Measurements from ENCODE around the gene PROB1. TPM values are rescaled to one million over a fixed set of nuclear protein-coding genes. Genes with fewer than 3 reads are reported as not detected.
A peak's percentile ranks its signal among the peaks of the same experiment; 100 is the strongest.

The PROB1 gene
- polyA plus RNA-seq, 1 donor (not counting 4 experiments of a cell fraction or from before 2014, with no cell fraction given), result 0.26 TPM

DNA sequence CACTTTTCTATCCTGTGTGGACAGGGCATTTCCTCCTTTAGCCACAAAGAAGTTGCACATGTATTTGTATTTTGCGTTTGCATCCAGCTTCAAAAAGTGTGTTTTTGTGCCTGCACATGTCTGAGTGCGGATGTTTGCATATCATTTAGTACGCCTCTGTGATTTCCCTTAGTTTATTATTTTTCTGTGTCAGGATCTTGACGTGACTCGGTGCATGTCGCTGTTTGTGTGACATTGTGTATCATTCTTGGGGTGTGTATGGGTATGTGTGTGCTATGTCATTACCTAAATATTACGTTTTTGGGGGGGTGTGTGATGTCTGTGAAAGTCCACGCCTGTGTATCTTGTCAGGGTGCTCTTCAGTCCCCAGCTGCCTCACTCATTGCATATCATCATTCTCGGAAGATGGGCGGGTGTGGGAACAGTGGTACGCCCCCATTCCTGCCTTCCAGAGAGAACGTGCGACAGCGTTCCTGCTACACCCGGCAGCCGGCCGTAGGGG lies 53.7 kb downstream of the PROB1 start:
- Histone ChIP-seq H3K79me2 (ENCODE audit: control insufficient read depth, insufficient read depth, low read length) (peaks cover 45% of the 10 kb centered on the region), H3K36me3 (ENCODE audit: control insufficient read depth in 2 of 2, extremely low read depth in 1 of 2, insufficient read depth in 2 of 2, low read length in 2 of 2) (no peaks in the 10 kb centered on the region), H3K9me3 (ENCODE audit: control insufficient read depth, low read depth, low read length) (no peaks in the 10 kb centered on the region), H3K4me3 (ENCODE audit: control insufficient read depth in 2 of 3, extremely low read depth in 1 of 3, insufficient read depth in 2 of 3, low read depth in 1 of 3, low read length in 3 of 3) (peak overlapping the region; percentile 73 to 95 (median 86)), H3K4me1 (ENCODE audit: control insufficient read depth, extremely low read depth, insufficient read depth, low read length) (peaks cover 13% of the 10 kb centered on the region), H3K9ac (ENCODE audit: control insufficient read depth, extremely low read depth, insufficient read depth, low read length) (peak overlapping the region; percentile 89), H3K4me2 (ENCODE audit: control insufficient read depth, extremely low read depth, insufficient read depth, low read depth, low read length) (peak overlapping the region; percentile 96), H3K27me3 (ENCODE audit: control insufficient read depth, extremely low read depth, insufficient read depth, low read length) (no peaks in the 10 kb centered on the region), H4K20me1 (ENCODE audit: control insufficient read depth, extremely low read depth, insufficient read depth, low read length) (peaks cover 9% of the 10 kb centered on the region), H3K27ac (ENCODE audit: control insufficient read depth, insufficient read depth, low read length) (peak overlapping the region; percentile 6), H3K9me1 (ENCODE audit: control insufficient read depth, extremely low read depth, insufficient read depth, low read length) (no peaks in the 10 kb centered on the region), H2AFZ (ENCODE audit: control insufficient read depth, low read length) (peak overlapping the region; percentile 82)
- FAIRE-seq, result peak; percentile 32
- no peak for DNase-seq (ENCODE audit: low read depth, low spot score)
- dilution Hi-C loops (cut with MboI; ENCODE audit: extremely low pct_ligation_motif_present, low sequenced_read_pairs), result no loop called here
- TF ChIP-seq, protein P1, sequence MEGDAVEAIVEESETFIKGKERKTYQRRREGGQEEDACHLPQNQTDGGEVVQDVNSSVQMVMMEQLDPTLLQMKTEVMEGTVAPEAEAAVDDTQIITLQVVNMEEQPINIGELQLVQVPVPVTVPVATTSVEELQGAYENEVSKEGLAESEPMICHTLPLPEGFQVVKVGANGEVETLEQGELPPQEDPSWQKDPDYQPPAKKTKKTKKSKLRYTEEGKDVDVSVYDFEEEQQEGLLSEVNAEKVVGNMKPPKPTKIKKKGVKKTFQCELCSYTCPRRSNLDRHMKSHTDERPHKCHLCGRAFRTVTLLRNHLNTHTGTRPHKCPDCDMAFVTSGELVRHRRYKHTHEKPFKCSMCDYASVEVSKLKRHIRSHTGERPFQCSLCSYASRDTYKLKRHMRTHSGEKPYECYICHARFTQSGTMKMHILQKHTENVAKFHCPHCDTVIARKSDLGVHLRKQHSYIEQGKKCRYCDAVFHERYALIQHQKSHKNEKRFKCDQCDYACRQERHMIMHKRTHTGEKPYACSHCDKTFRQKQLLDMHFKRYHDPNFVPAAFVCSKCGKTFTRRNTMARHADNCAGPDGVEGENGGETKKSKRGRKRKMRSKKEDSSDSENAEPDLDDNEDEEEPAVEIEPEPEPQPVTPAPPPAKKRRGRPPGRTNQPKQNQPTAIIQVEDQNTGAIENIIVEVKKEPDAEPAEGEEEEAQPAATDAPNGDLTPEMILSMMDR (optimal IDR thresholded peaks at IDR 0.05 in 1 of 3, IDR thresholded peaks at IDR 0.05 in 1 of 3, conservative IDR thresholded peaks at IDR 0.05 in 1 of 3; ENCODE audit: extremely low read depth in 1 of 3, insufficient read depth in 2 of 3, low read length in 3 of 3), result no peak
- TF ChIP-seq EZH2 (IDR thresholded peaks at IDR 0.05; ENCODE audit: low read length), result no peak

Other genes with a start within 250 kb of the PROB1 start
- gene SIL1, start 196.7 kb downstream of the PROB1 start, polyA plus RNA-seq, result 39.9 to 48.2 TPM (median 45.4 TPM) in 3 replicates
- gene MATR3, start 101.4 kb downstream of the PROB1 start, polyA plus RNA-seq, result 81.6 to 122 TPM (median 82.8 TPM) in 3 replicates
- 31.0 to 65.6 TPM (median 43.8 TPM) in 3 replicates for gene PAIP2, start 53.2 kb downstream of the PROB1 start, polyA plus RNA-seq
- gene SLC23A1, start 11.8 kb downstream of the PROB1 start, polyA plus RNA-seq, result 0.03 TPM in 1 of 3 replicates, not detected in the others
- 0.13 to 0.27 TPM in 2 of 3 replicates, not detected in the other for gene MZB1, start 5.2 kb downstream of the PROB1 start, polyA plus RNA-seq
- 2.7 to 4.9 TPM (median 4.0 TPM) in 3 replicates for gene SPATA24, start 9.0 kb upstream of the PROB1 start, polyA plus RNA-seq
- gene DNAJC18, start 44.4 kb upstream of the PROB1 start, polyA plus RNA-seq, result 3.0 to 6.6 TPM (median 3.6 TPM) in 3 replicates
- gene ECSCR, start 67.6 kb upstream of the PROB1 start, polyA plus RNA-seq, result not detected in 3 replicates
- gene SMIM33, start 75.9 kb upstream of the PROB1 start, polyA plus RNA-seq, result not detected in 3 replicates
- gene STING1, start 87.7 kb upstream of the PROB1 start, polyA plus RNA-seq, result 25.2 to 38.1 TPM (median 26.0 TPM) in 3 replicates
- gene UBE2D2, start 166.2 kb upstream of the PROB1 start, polyA plus RNA-seq, result 49.8 to 127 TPM (median 65.7 TPM) in 3 replicates